Tibial nerve (tissue), 4 donors: ENCODE measurements around the gene EPHA6. TPM values are rescaled to one million over a fixed set of nuclear protein-coding genes. Genes with fewer than 3 reads are reported as not detected.
"Not testable (repeated sequence)": the region's sequence is repeated elsewhere in the genome, so short reads cannot be mapped to it uniquely, and the experiment has no call there.

ENCODE experiments used
- DNase-seq, 2 donors: peaks; one replicate each; pipeline ENCODE4 v3.0.0-alpha.2; 2019; ENCODE audit warnings: low spot score in 2 of 2
- H3K27ac ChIP-seq, 4 donors: fragments of 200-600 bp; sonication (generic) in 3 of 4; one replicate each; pipeline ENCODE4 v1.5.1; 2017 to 2019; ENCODE audit warnings: mild to moderate bottlenecking in 1 of 4
- H3K27me3 ChIP-seq, 2 donors: fragments of 200-600 bp; sonication (generic) in 1 of 2; one replicate each; pipeline versions ENCODE4 v1.5.1 to v1.6.0; 2017 to 2019
- H3K36me3 ChIP-seq, 3 donors: fragments of 200-600 bp; sonication (generic); one replicate each; pipeline ENCODE4 v1.5.1; 2018 to 2019
- H3K4me1 ChIP-seq, 4 donors: fragments of 200-600 bp; sonication (generic) in 3 of 4; one replicate each; pipeline ENCODE4 v1.5.1; 2017 to 2019
- H3K4me3 ChIP-seq, 4 donors: fragments of 200-600 bp; sonication (generic) in 3 of 4; one replicate each; pipeline ENCODE4 v1.5.1; 2017 to 2019; ENCODE audit warnings: mild to moderate bottlenecking in 1 of 4, moderate library complexity in 1 of 4
- H3K9me3 ChIP-seq, 4 donors: fragments of 200-600 bp; sonication (generic) in 3 of 4; one replicate each; pipeline ENCODE4 v1.5.1; 2017 to 2019
- CTCF ChIP-seq, 5 experiments: fragments of 200-600 bp in 3 of 5; fragments of 450-650 bp in 2 of 5; sonication (generic) in 3 of 5; IDR thresholded peaks; one replicate each; pipeline ENCODE4 v1.5.1; 2016 to 2019; ENCODE audit warnings: antibody characterized with exemption in 5 of 5, mild to moderate bottlenecking in 3 of 5, moderate library complexity in 2 of 5
- EP300 ChIP-seq, 2 donors: sonication (generic); formaldehyde crosslinking; IDR thresholded peaks; one replicate each; pipeline ENCODE4 v1.6.1; 2017; ENCODE audit warnings: antibody characterized with exemption in 2 of 2, mild to moderate bottlenecking in 1 of 2
- POLR2A ChIP-seq, 2 donors: fragments of 450-650 bp; IDR thresholded peaks; one replicate each; pipeline ENCODE4 v1.6.1; 2017; ENCODE audit warnings: antibody characterized with exemption in 2 of 2, mild to moderate bottlenecking in 2 of 2, moderate library complexity in 2 of 2
- WGBS, 2 donors: methylation state at CpG; one replicate each; pipeline ENCODE4 v1.1.5; 2018; 5-methylcytosine and 5-hydroxymethylcytosine counted together
- total RNA-seq, 4 donors: library from RNA; depleted of rRNA; stranded (reverse); fragments of >200 nt; gene quantifications; one replicate each; pipeline ENCODE4 v1.1.0, GENCODE V29; 2016

Gene EPHA6
- total RNA-seq, 4 donors from 2014 or later, result 0.30 to 1.3 (median 0.61) TPM

GRCh38 chr3:96966181-96966929 lies 152.0 kb downstream of the EPHA6 start:
- TF ChIP-seq EP300 (IDR thresholded peaks at IDR 0.05) (no peak), CTCF (IDR thresholded peaks at IDR 0.05) (no peak), POLR2A (IDR thresholded peaks at IDR 0.05) (no peak)
- Histone ChIP-seq H3K27ac (no peak overlapping the region), H3K4me1 (no peaks in the 10 kb centered on the region), H3K36me3 (no peaks in the 10 kb centered on the region), H3K27me3 (no peaks in the 10 kb centered on the region), H3K9me3 (no peaks in the 10 kb centered on the region), H3K4me3 (no peak overlapping the region)
- no peak for DNase-seq
- WGBS, 2 donors, result 75 to 77% methylated on average over 6 of the region's 6 CpGs

- Histone ChIP-seq H3K36me3 (no peaks in the 10 kb centered on the region), H3K4me3 (no peak overlapping the region), H3K4me1 (no peaks in the 10 kb centered on the region), H3K27me3 (no peaks in the 10 kb centered on the region), H3K27ac (no peak overlapping the region), H3K9me3 (no peaks in the 10 kb centered on the region)
- 68 to 72% methylated on average over 2 of the region's 2 CpGs for WGBS, 2 donors
- TF ChIP-seq CTCF (IDR thresholded peaks at IDR 0.05) (no peak), POLR2A (IDR thresholded peaks at IDR 0.05) (no peak), EP300 (IDR thresholded peaks at IDR 0.05) (no peak)
- DNase-seq, result no peak
Measured at GRCh38 chr3:96970211-96970610, 155.8 kb downstream of the EPHA6 start.

- Histone ChIP-seq H3K27me3 (no peaks in the 10 kb centered on the region), H3K4me1 (no peaks in the 10 kb centered on the region), H3K4me3 (no peak overlapping the region), H3K27ac (no peak overlapping the region), H3K36me3 (no peaks in the 10 kb centered on the region), H3K9me3 (no peaks in the 10 kb centered on the region)
- no peak for DNase-seq
- no peak for TF ChIP-seq POLR2A (IDR thresholded peaks at IDR 0.05)
- no peak for TF ChIP-seq CTCF (IDR thresholded peaks at IDR 0.05)
- no peak for TF ChIP-seq EP300 (IDR thresholded peaks at IDR 0.05)
Measured at GRCh38 chr3:96977671-96978070, 163.3 kb downstream of the EPHA6 start.

- H3K27me3 ChIP-seq, H3K36me3 ChIP-seq, H3K4me3 ChIP-seq, H3K27ac ChIP-seq, DNase-seq, H3K4me1 ChIP-seq: not testable (repeated sequence)
- H3K9me3 ChIP-seq, result peaks cover 0 to 20% (median 0%) of the 10 kb centered on the region in 4 donors
- 94 to 95% methylated on average over 7 of the region's 7 CpGs for WGBS, 2 donors
Measured at GRCh38 chr3:96983716-96984115, 169.3 kb downstream of the EPHA6 start.

GRCh38 chr3:96986241-96986640 lies 171.8 kb downstream of the EPHA6 start:
- H3K27ac ChIP-seq, result no peak overlapping the region
- WGBS, 2 donors, result 95 to 97% methylated on average over 1 of the region's 1 CpG

More at GRCh38 chr3:96986241-96986640, 171.8 kb downstream of the EPHA6 start:
- Histone ChIP-seq H3K36me3 (no peaks in the 10 kb centered on the region), H3K9me3 (peaks cover 0 to 20% (median 0%) of the 10 kb centered on the region in 4 donors), H3K4me1 (no peaks in the 10 kb centered on the region), H3K27me3 (no peaks in the 10 kb centered on the region), H3K4me3 (no peak overlapping the region)
- no peak for TF ChIP-seq EP300 (IDR thresholded peaks at IDR 0.05)
- no peak for TF ChIP-seq CTCF (IDR thresholded peaks at IDR 0.05)
- TF ChIP-seq POLR2A (IDR thresholded peaks at IDR 0.05), result no peak
- no peak for DNase-seq
